Stimulated activated CD8-positive, alpha-beta memory T cell treated with anti-CD3 and anti-CD28 coated beads, Interleukin-12 subunit alpha, Interleukin-12 subunit beta, amount 100 ng/mL, for 24 hours (primary cell): ENCODE results near the gene ZNF200.
"Not testable (repeated sequence)": the region's sequence is repeated elsewhere in the genome, so short reads cannot be mapped to it uniquely, and the experiment has no call there.

ENCODE experiments used
- DNase-seq: peaks from one replicate; pipeline ENCODE4 v3.0.0-alpha.2; 2020; ENCODE audit errors: extremely low read depth

The ZNF200 gene

DNA sequence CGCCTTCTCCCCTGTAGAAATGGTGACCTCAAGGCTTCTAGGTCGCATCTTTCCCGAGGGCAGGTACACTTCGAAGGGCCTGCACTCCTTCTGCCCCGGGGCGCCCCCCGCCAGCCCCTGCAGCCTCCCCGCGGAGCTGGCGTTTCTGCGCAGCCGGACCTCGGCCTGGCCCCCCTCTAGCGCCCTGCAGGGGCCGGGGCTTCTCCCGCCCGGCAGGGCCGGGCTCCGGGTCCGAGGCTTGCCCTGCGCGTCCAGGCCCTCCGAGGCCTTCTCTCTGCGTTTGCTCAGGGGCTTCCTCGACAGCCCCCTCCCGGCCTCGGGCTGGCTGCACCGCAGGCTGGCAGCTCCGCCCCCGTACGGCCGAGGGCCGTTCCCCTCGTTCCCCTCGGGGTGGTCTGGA lies 19.4 kb upstream of the ZNF200 start:
- DNase-seq = no peak

- DNase-seq = no peak
These were observed 18.0 kb upstream of the ZNF200 start for GRCh38 chr16:3252967-3253366.

DNA sequence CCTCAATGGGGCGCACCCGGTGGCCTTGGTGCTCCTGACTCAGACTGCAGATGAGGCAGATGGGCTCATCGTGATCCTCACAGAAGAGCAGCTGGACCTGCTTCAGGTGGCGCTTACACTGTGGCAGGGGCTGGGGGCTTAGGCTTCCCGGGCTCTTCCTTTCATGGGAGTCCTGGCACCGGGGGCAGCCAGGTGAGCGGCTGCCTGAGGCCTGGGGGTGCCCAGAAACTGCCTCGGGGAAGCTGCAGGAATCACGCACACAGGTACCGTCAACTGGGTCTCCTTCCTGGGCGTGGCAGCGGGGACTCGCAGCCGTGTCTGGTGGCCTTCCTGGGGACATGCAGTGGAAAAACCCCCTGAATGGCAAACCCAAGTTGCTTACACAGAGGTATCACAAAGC lies 14.5 kb upstream of the ZNF200 start:
- no peak for DNase-seq

- DNase-seq = no peak
These were observed 14.1 kb upstream of the ZNF200 start for GRCh38 chr16:3249020-3249419.

- DNase-seq = no peak
These were observed 13.6 kb upstream of the ZNF200 start for GRCh38 chr16:3248596-3248995.

DNA sequence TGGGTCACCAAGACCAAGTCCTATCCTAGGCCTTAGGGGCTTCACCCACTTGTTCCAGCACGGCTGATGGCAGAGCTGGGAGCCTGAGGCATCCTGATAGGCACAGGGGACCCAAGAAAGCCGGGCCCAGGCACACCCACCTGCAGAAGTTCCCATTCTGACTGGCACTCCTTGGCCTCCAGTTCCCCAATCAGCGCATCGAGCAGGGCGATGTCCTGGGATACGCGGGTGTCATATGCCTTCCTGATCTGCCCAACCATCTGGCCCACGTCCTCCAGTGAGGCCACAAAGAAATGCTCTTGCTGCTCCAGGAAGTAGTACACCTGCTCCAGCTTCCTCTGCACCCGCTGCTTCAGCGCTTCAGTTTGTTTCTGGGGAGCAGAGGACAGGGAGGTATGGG lies 11.9 kb upstream of the ZNF200 start:
- no peak for DNase-seq

- no peak for DNase-seq
These were observed 11.0 kb upstream of the ZNF200 start for GRCh38 chr16:3246002-3246401.

GRCh38 chr16:3243882-3244281 lies 8.9 kb upstream of the ZNF200 start:
- DNase-seq = no peak

- DNase-seq = no peak
These were observed 7.8 kb upstream of the ZNF200 start for GRCh38 chr16:3242709-3243108.

DNA sequence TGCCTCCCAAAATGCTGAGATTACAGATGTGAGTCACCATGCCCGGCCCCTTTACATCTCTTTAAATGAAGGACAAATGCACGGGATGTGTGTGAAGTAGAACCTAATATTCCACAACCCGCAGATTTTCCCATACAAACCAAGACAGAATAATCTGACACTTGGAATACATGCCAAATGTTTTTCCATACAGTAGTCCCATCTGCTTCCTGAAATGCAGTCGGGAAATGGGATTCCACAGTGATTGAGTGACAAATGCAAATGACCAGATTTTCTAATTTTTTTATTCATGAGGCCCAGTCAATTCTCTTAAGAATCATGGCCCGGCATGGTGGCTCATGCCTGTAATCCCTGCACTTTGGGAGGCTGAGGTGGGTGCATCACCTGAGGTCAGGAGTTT lies 6.8 kb upstream of the ZNF200 start:
- DNase-seq = no peak

DNA sequence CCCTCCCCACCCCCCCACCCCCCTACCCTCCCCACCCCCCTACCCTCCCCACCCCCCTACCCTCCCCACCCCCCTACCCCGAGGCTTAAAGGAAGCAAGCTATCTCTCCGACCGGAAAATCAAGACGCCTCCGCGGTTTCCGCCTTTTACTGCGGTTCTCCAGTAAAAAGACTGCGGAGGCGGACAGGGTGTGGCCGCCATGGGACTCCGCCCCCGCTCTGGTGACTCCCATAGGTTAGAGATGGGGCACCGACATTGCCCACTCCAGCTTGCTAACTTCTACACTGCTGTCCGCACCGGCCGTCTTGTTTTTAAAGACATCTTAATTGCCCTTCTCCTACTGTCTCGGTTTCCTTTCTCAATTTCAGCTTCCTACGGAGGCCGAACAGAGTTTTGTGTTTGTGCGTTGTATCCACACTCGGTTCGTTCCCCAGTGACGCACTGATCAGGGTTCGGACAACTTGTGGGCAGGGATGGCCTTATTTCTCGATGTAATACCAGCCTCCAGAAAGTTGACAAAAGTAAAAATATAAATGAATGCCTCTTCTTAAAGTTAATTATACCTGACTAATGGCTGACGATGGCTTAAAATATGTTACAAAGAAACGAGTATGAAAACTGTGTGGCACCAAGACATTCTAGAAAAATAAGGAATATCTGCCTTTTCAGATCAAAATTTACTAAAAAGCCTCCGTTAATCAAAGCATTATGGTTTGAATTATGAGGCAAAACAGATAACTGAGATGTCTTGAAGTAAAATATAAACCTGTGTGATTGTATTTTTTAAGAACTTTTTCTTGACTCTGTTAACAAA lies 1.1 kb upstream of the ZNF200 start:
- DNase-seq = no peak

- DNase-seq = no peak
These were observed 458 bp downstream of the ZNF200 start for GRCh38 chr16:3234543-3234856.

DNA sequence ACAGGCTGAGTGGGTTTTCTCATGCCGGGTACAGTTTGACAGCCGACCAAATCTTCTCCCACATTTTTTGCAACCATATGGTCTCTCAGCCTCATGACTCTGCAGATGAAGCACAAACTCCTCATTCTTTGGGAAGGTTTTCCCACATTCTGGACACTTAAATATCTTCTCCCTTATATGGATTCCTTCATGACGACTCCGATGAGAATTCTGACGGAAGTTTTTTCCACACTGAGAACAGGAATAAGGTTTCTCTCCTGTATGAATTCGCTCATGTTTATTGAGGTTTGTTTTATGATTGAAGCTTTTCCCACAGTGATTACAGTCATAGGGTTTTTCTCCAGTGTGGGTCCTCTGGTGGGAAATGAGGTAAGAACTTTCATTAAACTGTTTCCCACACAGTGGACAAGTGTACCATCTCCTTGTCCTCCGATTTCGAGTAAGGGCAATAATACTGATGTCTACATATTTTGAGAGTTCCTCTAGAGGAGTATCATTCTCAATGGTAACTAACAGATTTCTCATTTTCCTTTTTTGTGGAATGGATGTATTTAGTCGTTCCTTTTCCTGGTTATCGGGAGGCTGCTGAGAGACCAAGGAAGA lies 10.9 kb downstream of the ZNF200 start:
- DNase-seq = no peak

DNA sequence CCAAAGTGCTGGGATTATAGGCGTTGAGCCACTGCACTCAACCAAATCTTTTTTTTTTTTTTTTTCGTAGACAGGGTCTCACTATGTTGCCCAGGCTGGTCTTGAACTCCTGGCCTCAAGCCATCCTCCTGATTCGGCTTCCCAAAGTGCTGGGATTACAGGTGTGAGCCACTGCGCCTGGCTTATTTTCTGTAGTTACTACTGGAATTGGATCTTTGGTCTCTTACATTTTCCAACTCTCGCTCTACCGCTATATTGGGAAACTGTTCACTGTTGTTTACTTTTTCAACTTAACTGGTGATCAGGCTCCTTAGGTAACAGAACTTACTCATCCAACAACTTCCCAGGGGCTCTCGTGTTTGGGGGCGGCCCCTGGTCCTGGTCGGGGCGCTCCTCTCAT lies 14.1 kb downstream of the ZNF200 start:
- no peak for DNase-seq

- DNase-seq = no peak
These were observed 18.7 kb downstream of the ZNF200 start for GRCh38 chr16:3216263-3216640.

DNA sequence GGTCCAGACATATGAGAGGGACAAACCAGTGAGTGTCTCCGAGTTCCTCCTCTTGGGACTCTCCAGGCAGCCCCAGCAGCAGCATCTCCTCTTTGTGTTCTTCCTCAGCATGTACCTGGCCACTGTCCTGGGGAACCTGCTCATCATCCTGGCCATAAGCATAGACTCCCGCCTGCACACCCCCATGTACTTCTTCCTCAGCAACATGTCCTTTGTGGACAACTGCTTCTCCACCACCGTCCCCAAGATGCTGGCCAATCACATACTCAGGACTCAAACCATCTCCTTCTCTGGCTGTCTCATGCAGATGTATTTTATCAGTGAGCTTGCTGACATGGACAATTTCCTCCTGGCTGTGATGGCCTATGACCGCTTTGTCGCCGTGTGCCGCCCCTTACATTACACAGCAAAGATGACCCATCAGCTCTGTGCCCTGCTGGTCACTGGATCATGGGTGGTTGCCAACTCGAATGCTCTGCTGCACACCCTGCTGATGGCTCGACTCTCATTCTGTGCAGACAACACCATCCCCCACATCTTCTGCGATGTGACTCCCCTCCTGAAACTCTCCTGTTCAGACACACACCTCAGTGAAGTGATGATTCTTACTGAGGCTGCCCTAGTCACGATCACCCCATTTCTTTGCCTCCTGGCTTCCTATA lies 19.2 kb downstream of the ZNF200 start:
- DNase-seq = no peak

GRCh38 chr16:3214904-3215600 lies 19.9 kb downstream of the ZNF200 start:
- no peak for DNase-seq

DNA sequence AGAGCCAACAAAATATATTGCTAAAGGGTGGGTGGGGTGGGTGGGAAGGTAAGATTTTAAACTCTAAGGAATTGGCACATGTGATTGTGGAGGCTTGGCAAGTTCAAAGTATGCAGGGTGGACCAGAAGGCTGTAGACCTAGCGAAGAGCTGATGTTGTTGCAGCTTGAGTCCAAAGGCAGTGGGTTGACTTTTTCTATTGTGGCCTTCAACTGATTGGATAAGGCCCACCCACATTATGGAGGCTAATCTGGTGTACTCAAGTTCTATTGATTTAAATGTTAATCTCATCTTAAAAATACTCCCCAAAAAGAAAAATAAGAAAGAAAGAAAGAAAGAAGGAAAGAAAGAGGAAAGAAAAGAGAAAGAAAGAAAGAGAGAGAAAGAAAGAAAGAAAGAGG lies 22.4 kb downstream of the ZNF200 start:
- no peak for DNase-seq

DNA sequence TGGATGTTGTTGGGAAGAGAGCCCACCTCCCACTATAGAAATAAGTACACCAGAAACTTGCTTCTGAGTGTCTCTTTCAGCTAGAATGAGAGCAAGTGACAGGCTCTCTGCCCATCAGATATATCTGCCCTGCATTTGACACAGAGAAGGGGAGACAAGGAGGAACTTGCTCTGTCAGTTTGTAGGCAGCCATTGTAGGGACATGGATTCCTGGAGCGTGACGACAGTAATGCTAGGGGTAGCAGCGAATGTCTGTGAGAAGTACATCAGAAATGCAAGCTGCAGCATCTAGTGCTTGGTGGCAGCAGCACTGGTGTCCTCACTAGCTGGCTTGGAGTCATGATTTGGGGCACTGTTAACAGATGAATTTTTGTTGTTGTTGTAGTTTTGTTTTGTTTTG lies 23.0 kb downstream of the ZNF200 start:
- no peak for DNase-seq

GRCh38 chr16:3207086-3207953 lies 27.6 kb downstream of the ZNF200 start:
- DNase-seq = no peak

- DNase-seq = not testable (repeated sequence)
These were observed 29.0 kb downstream of the ZNF200 start for GRCh38 chr16:3205939-3206338.
